GM21515 (cell line): ENCODE measurements around the gene MON2.

Experiments used
- ATAC-seq: cut with Tn5 transposase; IDR thresholded peaks from one replicate; pipeline ENCODE4 v1.9.1; 2021; ENCODE audit not compliant: unreplicated experiment

Gene MON2

DNA sequence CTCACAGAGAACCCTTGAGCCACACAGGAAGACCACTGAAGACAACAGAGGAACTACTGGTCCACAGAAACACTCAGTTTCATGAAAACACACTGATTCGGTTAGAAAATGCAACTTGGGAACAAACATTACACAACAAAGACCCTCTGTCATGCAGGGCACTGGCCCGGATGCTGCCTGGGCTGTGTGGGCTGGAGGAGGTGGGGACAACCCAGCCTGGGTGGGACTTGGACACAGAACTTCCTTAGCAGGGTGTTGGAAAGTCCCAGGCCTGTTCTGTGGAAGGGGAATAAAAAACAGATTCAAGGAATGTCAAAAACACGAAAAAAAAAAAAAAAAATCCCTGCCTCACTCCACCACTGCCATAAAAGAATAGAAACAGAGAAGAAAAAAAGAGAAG lies 181.0 kb downstream of the MON2 start:
- no peak for ATAC-seq

DNA sequence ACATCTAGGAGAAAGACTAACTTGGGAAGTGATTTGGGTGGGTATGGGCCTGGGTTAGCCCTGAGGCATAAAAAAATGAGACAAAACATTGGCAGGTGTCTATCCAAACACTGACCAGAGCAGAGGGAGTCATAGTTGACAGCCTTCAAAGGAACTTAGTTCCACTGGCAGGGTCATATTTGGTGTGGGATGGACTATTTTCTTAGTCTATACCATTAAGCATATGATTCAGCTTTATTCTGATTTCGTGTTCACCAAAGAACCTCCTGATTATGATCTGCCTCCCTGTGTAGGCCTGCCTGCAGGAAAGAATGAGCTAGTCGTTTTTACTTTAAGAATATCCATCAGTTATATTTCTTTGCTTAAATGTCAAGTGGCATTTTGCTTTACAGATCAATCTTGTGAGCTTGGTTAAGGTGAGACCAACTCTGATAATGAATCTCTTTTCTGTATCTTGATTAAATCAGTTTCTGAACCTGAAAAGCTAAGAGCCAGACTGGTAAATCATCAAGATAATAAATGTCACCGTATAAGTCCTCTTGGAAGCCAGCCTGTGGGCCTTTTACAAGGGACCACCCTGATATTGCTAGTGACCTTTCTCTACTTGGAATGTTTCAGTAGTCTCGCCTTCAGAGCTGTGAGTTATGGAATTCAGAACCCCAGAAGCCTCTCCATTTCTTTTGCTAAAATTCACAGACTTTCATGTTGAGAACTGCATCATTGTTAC lies 182.9 kb downstream of the MON2 start:
- ATAC-seq, result no peak
